ENCODE measurements around the gene NDUFV3. TPM values are rescaled to one million over a fixed set of nuclear protein-coding genes. Genes with fewer than 3 reads are reported as not detected.

The NDUFV3 gene
- total and polyA plus RNA-seq, 2 of the 8 experiments (the other 6 are each of a cell fraction or from before 2014, with no cell fraction given) = 17.0 to 44.4 TPM

DNA sequence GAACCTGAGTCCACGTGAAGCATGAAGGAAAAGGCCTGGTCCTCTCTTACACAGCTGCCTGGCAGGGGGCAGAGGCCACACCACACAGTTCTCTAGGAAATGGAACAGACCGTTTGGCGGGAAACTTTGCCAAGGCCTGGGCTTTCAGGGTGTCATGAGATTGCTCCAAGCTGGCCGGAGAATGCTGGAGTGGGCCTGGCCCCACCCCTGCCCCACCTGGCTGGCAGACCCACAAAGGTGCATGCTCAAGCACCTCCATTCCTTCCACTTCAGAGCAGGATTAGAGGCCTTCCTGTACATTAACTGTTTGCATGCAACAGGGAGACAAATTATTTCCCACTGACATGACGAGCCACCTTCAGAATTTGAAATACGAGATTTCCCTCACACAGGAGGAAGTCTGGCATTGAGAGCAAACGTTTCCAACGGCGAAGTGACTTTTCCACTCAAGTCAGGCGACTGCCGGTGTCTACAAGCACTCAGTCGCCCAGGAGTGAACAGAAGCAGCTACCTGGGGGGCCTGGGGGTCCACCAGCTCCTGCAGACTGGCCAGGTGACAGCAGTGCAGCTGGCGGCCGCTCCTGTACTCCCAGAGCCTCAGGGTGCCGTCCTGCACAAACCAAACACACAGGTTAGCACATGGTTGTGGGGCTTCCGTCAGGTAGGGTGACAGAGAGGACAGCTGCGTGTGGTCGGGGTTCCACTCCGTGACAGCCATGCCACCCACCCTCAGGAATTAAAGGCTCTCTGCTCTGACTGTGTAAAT, 37.8 kb upstream of the NDUFV3 start:
- Histone ChIP-seq H3K27ac (ENCODE audit: low read depth, low read length) (no peak overlapping the region), H3K9ac (replicated peaks in 1 of 4; ENCODE audit: extremely low read depth in 1 of 4, low read depth in 3 of 4, low read length in 3 of 4) (no peak overlapping the region), H4K8ac (ENCODE audit: extremely low read depth, insufficient read depth, low read length) (no peak overlapping the region), H3K4ac (replicated peaks; ENCODE audit: insufficient read length, low read depth, low read length) (no peak overlapping the region), H3K23ac (ENCODE audit: insufficient read length) (no peak overlapping the region), H3K4me3 (ENCODE audit: extremely low read depth in 1 of 4, insufficient read depth in 2 of 4, low read depth in 3 of 4, low read length in 4 of 4) (no peak overlapping the region), H3K56ac (replicated peaks; ENCODE audit: insufficient read length, low read depth, low read length) (no peak overlapping the region), H4K91ac (replicated peaks; ENCODE audit: insufficient read length, low read length) (no peak overlapping the region), H2AFZ (ENCODE audit: low read length) (no peak overlapping the region), H3K27me3 (replicated peaks in 1 of 4; ENCODE audit: control insufficient read depth in 3 of 4, extremely low read depth in 1 of 4, insufficient read depth in 3 of 4, low read length in 3 of 4) (no peaks in the 10 kb centered on the region), H2BK20ac (ENCODE audit: low read length) (no peak overlapping the region), H3K23me2 (ENCODE audit: low read depth, low read length) (no peaks in the 10 kb centered on the region), H3K4me1 (replicated peaks in 1 of 4; ENCODE audit: control insufficient read depth in 3 of 4, insufficient read depth in 4 of 4, low read length in 3 of 4) (no peaks in the 10 kb centered on the region), H2AK5ac (ENCODE audit: low read depth, low read length) (no peak overlapping the region), H3K79me2 (ENCODE audit: control insufficient read depth in 1 of 2, insufficient read depth in 2 of 2, low read length in 2 of 2) (peaks cover 0 to 28% of the 10 kb centered on the region in 2 experiments; a peak in 1 of 4 replicates), H3K36me3 (ENCODE audit: control insufficient read depth in 2 of 4, insufficient read depth in 4 of 4, low read length in 3 of 4) (peaks cover 34 to 88% (median 71%) of the 10 kb centered on the region in 4 experiments), H2BK12ac (ENCODE audit: low read depth, low read length) (no peak overlapping the region), H3K4me2 (ENCODE audit: insufficient read depth in 1 of 2, low read depth in 2 of 2, low read length in 2 of 2) (no peak overlapping the region), H4K20me1 (replicated peaks in 1 of 2; ENCODE audit: control insufficient read depth in 1 of 2, insufficient read depth in 2 of 2, low read length in 2 of 2) (peaks cover 15 to 32% of the 10 kb centered on the region in 2 experiments), H4K5ac (ENCODE audit: insufficient read length, low read depth, low read length) (no peak overlapping the region), H2BK5ac (ENCODE audit: low read depth, low read length) (0 out of 2 replicates have a peak overlapping the region, but pooled peaks have one; percentile 30), H3K9me3 (ENCODE audit: insufficient read depth in 2 of 2, low read depth in 1 of 2, low read length in 1 of 2) (no peaks in the 10 kb centered on the region), H2BK15ac (ENCODE audit: low read length) (no peak overlapping the region), H3K18ac (ENCODE audit: extremely low read depth, low read length) (no peak overlapping the region), H3K79me1 (ENCODE audit: low read depth, low read length) (peaks cover 17% of the 10 kb centered on the region; the same call in 1 of the 2 replicates), H3K14ac (ENCODE audit: insufficient read length) (no peak overlapping the region), H2BK120ac (replicated peaks; ENCODE audit: low read depth, low read length) (no peak overlapping the region)
- POLR2A ChIA-PET (ENCODE audit: partially characterized antibody) = interaction anchor here (0.7 to 4.2 kb wide), 9 partner anchors 11 to 238 kb away, joined by 3 to 21 read pairs (median 3); no protein-coding TSS in a partner anchor
- CTCF ChIA-PET (ENCODE audit: partially characterized antibody) = interaction anchor here (0.6 to 1.6 kb wide), 3 partner anchors 19 to 63 kb away, joined by 3 to 4 read pairs (median 4); no protein-coding TSS in a partner anchor
- FAIRE-seq (no peak), DNase-seq (ENCODE audit: low read depth in 1 of 2, low spot score in 2 of 2) (no peak)
- WGBS, 2 experiments (ENCODE audit: extremely low coverage in 1 of 2, insufficient coverage in 1 of 2, insufficient read length in 1 of 2, insufficient replicate concordance in 2 of 2, low coverage in 1 of 2, low lambda C conversion rate in 2 of 2, missing lambda C conversion rate in 1 of 2) = 91% methylated on average over 19 of the region's 19 CpGs; no CpG with 5 or more reads in 1 of the 2 experiments
- TF ChIP-seq HDAC2 (IDR thresholded peaks at IDR 0.05; ENCODE audit: borderline replicate concordance in 1 of 2, low read depth in 2 of 2, low read length in 2 of 2) (no peak), CBX8 (IDR thresholded peaks at IDR 0.05; ENCODE audit: borderline replicate concordance, low read depth, low read length) (no peak), CHD2 (IDR thresholded peaks at IDR 0.05; ENCODE audit: low read length) (no peak), KDM5A (IDR thresholded peaks at IDR 0.05; ENCODE audit: low read length) (no peak), POLR2A (IDR thresholded peaks at IDR 0.05; ENCODE audit: control extremely low read depth in 1 of 2, low read depth in 2 of 2, low read length in 2 of 2) (no peak), TBP (IDR thresholded peaks at IDR 0.05; ENCODE audit: low read depth, low read length) (no peak), BRCA1 (IDR thresholded peaks at IDR 0.05; ENCODE audit: low read depth, low read length) (no peak), SAP30 (IDR thresholded peaks at IDR 0.05; ENCODE audit: insufficient read depth, insufficient replicate concordance, low read length) (no peak), CREB1 (IDR thresholded peaks at IDR 0.05) (no peak), JUN (IDR thresholded peaks at IDR 0.05; ENCODE audit: low read depth, low read length) (no peak)
- TF ChIP-seq, protein P1, sequence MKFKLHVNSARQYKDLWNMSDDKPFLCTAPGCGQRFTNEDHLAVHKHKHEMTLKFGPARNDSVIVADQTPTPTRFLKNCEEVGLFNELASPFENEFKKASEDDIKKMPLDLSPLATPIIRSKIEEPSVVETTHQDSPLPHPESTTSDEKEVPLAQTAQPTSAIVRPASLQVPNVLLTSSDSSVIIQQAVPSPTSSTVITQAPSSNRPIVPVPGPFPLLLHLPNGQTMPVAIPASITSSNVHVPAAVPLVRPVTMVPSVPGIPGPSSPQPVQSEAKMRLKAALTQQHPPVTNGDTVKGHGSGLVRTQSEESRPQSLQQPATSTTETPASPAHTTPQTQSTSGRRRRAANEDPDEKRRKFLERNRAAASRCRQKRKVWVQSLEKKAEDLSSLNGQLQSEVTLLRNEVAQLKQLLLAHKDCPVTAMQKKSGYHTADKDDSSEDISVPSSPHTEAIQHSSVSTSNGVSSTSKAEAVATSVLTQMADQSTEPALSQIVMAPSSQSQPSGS (IDR thresholded peaks at IDR 0.05; ENCODE audit: low read length) = no peak

All from H1 (cell line).